ENCODE measurements around the gene ADCYAP1.

GRCh38 chr18:875912-876311 is 28.8 kb upstream of the ADCYAP1 start:
- TF ChIP-seq CTCF (IDR thresholded peaks at IDR 0.05) (no peak), POLR2AphosphoS5 (IDR thresholded peaks at IDR 0.05) (no peak)
